Measurements from ENCODE around the gene ADAMTS5. TPM values are rescaled to one million over a fixed set of nuclear protein-coding genes. Genes with fewer than 3 reads are reported as not detected.

Gene ADAMTS5
- total and polyA plus RNA-seq, 2 of the 8 experiments (the other 6 are each of a cell fraction or from before 2014, with no cell fraction given), result 0.20 to 1.1 TPM

DNA sequence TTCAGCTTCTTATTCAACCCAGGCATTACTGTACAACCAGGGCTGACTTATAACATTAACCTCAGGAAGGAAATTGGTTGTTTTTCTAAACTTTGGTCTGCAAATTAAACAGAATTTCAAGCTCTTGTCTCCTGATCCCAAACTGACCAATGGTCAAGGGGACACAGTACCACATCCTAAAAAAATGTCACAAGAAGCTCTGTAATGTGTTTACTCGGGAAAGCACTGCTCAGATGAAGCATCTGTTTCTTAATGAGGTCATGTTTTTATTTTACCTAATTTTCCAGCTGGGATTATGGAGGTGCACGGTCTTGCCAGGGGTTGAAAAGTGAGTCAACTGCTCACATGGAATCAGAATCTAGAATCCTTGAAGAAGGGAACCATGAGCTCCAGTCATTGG lies 18.7 kb downstream of the ADAMTS5 start:
- Histone ChIP-seq H2BK5ac (ENCODE audit: low read depth, low read length) (no peak overlapping the region), H4K20me1 (replicated peaks in 1 of 2; ENCODE audit: control insufficient read depth in 1 of 2, insufficient read depth in 2 of 2, low read length in 2 of 2) (no peaks in the 10 kb centered on the region), H3K9me3 (ENCODE audit: insufficient read depth in 2 of 2, low read depth in 1 of 2, low read length in 1 of 2) (no peaks in the 10 kb centered on the region), H4K5ac (ENCODE audit: insufficient read length, low read depth, low read length) (no peak overlapping the region), H3K4me2 (ENCODE audit: insufficient read depth in 1 of 2, low read depth in 2 of 2, low read length in 2 of 2) (no peak overlapping the region), H3K23ac (ENCODE audit: insufficient read length) (no peak overlapping the region), H3K14ac (ENCODE audit: insufficient read length) (no peak overlapping the region), H2BK15ac (ENCODE audit: low read length) (no peak overlapping the region), H3K79me1 (ENCODE audit: low read depth, low read length) (no peaks in the 10 kb centered on the region), H3K27ac (ENCODE audit: low read depth, low read length) (no peak overlapping the region), H2BK20ac (ENCODE audit: low read length) (no peak overlapping the region), H3K23me2 (ENCODE audit: low read depth, low read length) (no peaks in the 10 kb centered on the region), H3K4ac (replicated peaks; ENCODE audit: insufficient read length, low read depth, low read length) (no peak overlapping the region), H2AK5ac (ENCODE audit: low read depth, low read length) (no peak overlapping the region), H3K27me3 (replicated peaks in 1 of 4; ENCODE audit: control insufficient read depth in 3 of 4, extremely low read depth in 1 of 4, insufficient read depth in 3 of 4, low read length in 3 of 4) (no peaks in the 10 kb centered on the region), H4K91ac (replicated peaks; ENCODE audit: insufficient read length, low read length) (no peak overlapping the region), H3K18ac (ENCODE audit: extremely low read depth, low read length) (no peak overlapping the region), H2BK120ac (replicated peaks; ENCODE audit: low read depth, low read length) (no peak overlapping the region), H3K9ac (replicated peaks in 1 of 4; ENCODE audit: extremely low read depth in 1 of 4, low read depth in 3 of 4, low read length in 3 of 4) (no peak overlapping the region), H3K79me2 (ENCODE audit: control insufficient read depth in 1 of 2, insufficient read depth in 2 of 2, low read length in 2 of 2) (no peaks in the 10 kb centered on the region), H2BK12ac (ENCODE audit: low read depth, low read length) (no peak overlapping the region), H3K4me1 (replicated peaks in 1 of 4; ENCODE audit: control insufficient read depth in 3 of 4, insufficient read depth in 4 of 4, low read length in 3 of 4) (peaks cover 3 to 10% (median 8%) of the 10 kb centered on the region in 4 experiments; a peak in 6 of 7 replicates), H2AFZ (ENCODE audit: low read length) (no peak overlapping the region), H3K36me3 (ENCODE audit: control insufficient read depth in 2 of 4, insufficient read depth in 4 of 4, low read length in 3 of 4) (no peaks in the 10 kb centered on the region), H3K56ac (replicated peaks; ENCODE audit: insufficient read length, low read depth, low read length) (no peak overlapping the region), H4K8ac (ENCODE audit: extremely low read depth, insufficient read depth, low read length) (no peak overlapping the region), H3K4me3 (ENCODE audit: extremely low read depth in 1 of 4, insufficient read depth in 2 of 4, low read depth in 3 of 4, low read length in 4 of 4) (no peak overlapping the region)
- CTCF ChIA-PET (ENCODE audit: partially characterized antibody), result interaction anchor here (1.1 to 2.4 kb wide), 3 partner anchors 14 to 32 kb away, joined by 3 to 15 read pairs (median 7); no protein-coding TSS in a partner anchor
- WGBS, 2 experiments (ENCODE audit: extremely low coverage in 1 of 2, insufficient coverage in 1 of 2, insufficient read length in 1 of 2, insufficient replicate concordance in 2 of 2, low coverage in 1 of 2, low lambda C conversion rate in 2 of 2, missing lambda C conversion rate in 1 of 2), result 94% methylated on average over 2 of the region's 2 CpGs; no CpG with 5 or more reads in 1 of the 2 experiments
- DNase-seq (ENCODE audit: low read depth in 1 of 2, low spot score in 2 of 2) (no peak), FAIRE-seq (no peak)
- POLR2A ChIA-PET (ENCODE audit: partially characterized antibody), result interaction anchor here (1.7 kb wide), 1 partner anchor 12 kb away, joined by 4 read pairs; no protein-coding TSS in a partner anchor
- TF ChIP-seq BACH1 (IDR thresholded peaks at IDR 0.05; ENCODE audit: low read length) (no peak), TCF12 (IDR thresholded peaks at IDR 0.05; ENCODE audit: low read depth, low read length) (no peak), KDM5A (IDR thresholded peaks at IDR 0.05; ENCODE audit: low read length) (no peak), NANOG (IDR thresholded peaks at IDR 0.05; ENCODE audit: insufficient read depth, low read depth, low read length, poor library complexity, severe bottlenecking) (no peak), CBX5 (IDR thresholded peaks at IDR 0.05; ENCODE audit: low read depth, low read length) (no peak), POLR2AphosphoS5 (IDR thresholded peaks at IDR 0.05; ENCODE audit: low read depth, low read length) (no peak), YY1 (IDR thresholded peaks at IDR 0.05; ENCODE audit: low read depth, low read length) (no peak), GTF2F1 (IDR thresholded peaks at IDR 0.05; ENCODE audit: borderline replicate concordance, low read depth, low read length) (no peak), MAFK (IDR thresholded peaks at IDR 0.05; ENCODE audit: low read depth, low read length) (no peak)
- TF ChIP-seq, protein P1, sequence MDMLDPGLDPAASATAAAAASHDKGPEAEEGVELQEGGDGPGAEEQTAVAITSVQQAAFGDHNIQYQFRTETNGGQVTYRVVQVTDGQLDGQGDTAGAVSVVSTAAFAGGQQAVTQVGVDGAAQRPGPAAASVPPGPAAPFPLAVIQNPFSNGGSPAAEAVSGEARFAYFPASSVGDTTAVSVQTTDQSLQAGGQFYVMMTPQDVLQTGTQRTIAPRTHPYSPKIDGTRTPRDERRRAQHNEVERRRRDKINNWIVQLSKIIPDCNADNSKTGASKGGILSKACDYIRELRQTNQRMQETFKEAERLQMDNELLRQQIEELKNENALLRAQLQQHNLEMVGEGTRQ (IDR thresholded peaks at IDR 0.05; ENCODE audit: low read length), result no peak

All from H1 (cell line).